Measurements from ENCODE around the gene SBF2. TPM values are rescaled to one million over a fixed set of nuclear protein-coding genes. Genes with fewer than 3 reads are reported as not detected.

Gene SBF2
- total and polyA plus RNA-seq, 9 of the 15 experiments (the other 6 are each of a cell fraction or from before 2014, with no cell fraction given), result 0.80 to 9.5 (median 5.0) TPM

DNA sequence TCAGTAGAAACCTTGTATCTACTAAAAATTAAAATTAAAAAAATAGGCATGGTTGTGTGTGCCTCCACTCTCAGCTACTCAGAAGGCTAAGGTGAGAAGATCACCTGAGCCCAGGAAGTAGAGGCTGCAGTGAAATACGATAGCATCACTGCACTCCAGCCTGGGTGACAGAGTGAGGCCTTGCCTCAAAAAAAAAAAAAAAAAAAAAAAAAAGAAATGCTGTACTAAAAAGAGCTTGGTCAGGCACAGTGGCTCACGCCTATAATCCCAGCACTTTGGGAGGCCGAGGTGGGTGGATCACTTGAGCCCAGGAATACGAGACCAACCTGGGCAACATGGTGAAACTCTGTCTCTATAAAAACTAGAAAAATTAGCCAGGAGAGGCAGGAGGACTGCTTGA, 36.5 kb downstream of the SBF2 start:
- no peak for ATAC-seq
- POLR2A ChIA-PET, result no interaction called here
- 9% methylated on average over 3 of the region's 4 CpGs for WGBS (ENCODE audit: insufficient coverage, low coverage, missing lambda C conversion rate)
- CTCF ChIA-PET (ENCODE audit: low intra/inter-chr PET ratio), result no interaction called here
- no peaks in the 10 kb centered on the region for H3K4me1 ChIP-seq (replicated peaks in 1 of 2; ENCODE audit: control insufficient read depth in 2 of 2, insufficient read depth in 2 of 2, low read length in 2 of 2)
- no peaks in the 10 kb centered on the region for H3K27me3 ChIP-seq (ENCODE audit: control insufficient read depth in 2 of 2, insufficient read depth in 2 of 2, low read length in 2 of 2)
- H3K4me2 ChIP-seq (ENCODE audit: insufficient read depth, low read length), result no peak overlapping the region
- no peak overlapping the region for H3K27ac ChIP-seq (ENCODE audit: extremely low read depth, low read depth, low read length)
- no TSS peak for BruUV-seq (replicated peaks)
- intact Hi-C loops (cut with micrococcal nuclease), result no loop called here
- H4K20me1 ChIP-seq (replicated peaks; ENCODE audit: control insufficient read depth, insufficient read depth, low read length), result 0 out of 2 replicates have a peak, but pooled peaks cover 5% of the 10 kb centered on the region
- no peaks in the 10 kb centered on the region for H3K9me1 ChIP-seq (ENCODE audit: control insufficient read depth, insufficient read depth, low read length)
- no peak overlapping the region for H2AFZ ChIP-seq (ENCODE audit: low read depth, low read length)
- no peaks in the 10 kb centered on the region for H3K36me3 ChIP-seq (ENCODE audit: control insufficient read depth, insufficient read depth, low read length)
- no peak for DNase-seq (ENCODE audit: extremely low read depth in 1 of 4, low spot score in 3 of 4)
- H3K9ac ChIP-seq (ENCODE audit: insufficient read depth in 1 of 2, low read depth in 2 of 2, low read length in 2 of 2), result no peak overlapping the region
- TF ChIP-seq TCFL5 (CRISPR knock-in tag; conservative IDR thresholded peaks at IDR 0.05) (no peak), NELFE (IDR thresholded peaks at IDR 0.05; ENCODE audit: insufficient read depth, insufficient read length) (no peak), ZFP1 (CRISPR knock-in tag; IDR thresholded peaks at IDR 0.05) (no peak), TCF3 (CRISPR knock-in tag; IDR thresholded peaks at IDR 0.05) (no peak), KAT8 (IDR thresholded peaks at IDR 0.05; ENCODE audit: low read depth) (no peak), TOE1 (IDR thresholded peaks at IDR 0.05; ENCODE audit: borderline replicate concordance) (no peak), TOE1 (CRISPR knock-in tag; IDR thresholded peaks at IDR 0.05; ENCODE audit: borderline replicate concordance, low read depth) (no peak), ZKSCAN8 (CRISPR knock-in tag; IDR thresholded peaks at IDR 0.05) (no peak), HCFC1 (IDR thresholded peaks at IDR 0.05; ENCODE audit: low read depth, low read length) (no peak), TCF7 (IDR thresholded peaks at IDR 0.05; ENCODE audit: borderline replicate concordance) (no peak), NR1H2 (CRISPR knock-in tag; IDR thresholded peaks at IDR 0.05) (no peak), KLF16 (IDR thresholded peaks at IDR 0.05) (no peak)
- no peaks in the 10 kb centered on the region for H3K9me3 ChIP-seq (replicated peaks; ENCODE audit: control insufficient read depth, insufficient read depth, low read depth, low read length)
- H3K4me3 ChIP-seq, result no peak overlapping the region
- in situ Hi-C loops (cut with MboI), result loop anchor here (10.0 kb wide), 1 partner anchor 707 kb away; no protein-coding TSS in a partner anchor
- FAIRE-seq, result no peak
- no peaks in the 10 kb centered on the region for H3K79me2 ChIP-seq (ENCODE audit: control insufficient read depth, insufficient read depth, low read length)
